NAMALWA (cell line): Measurements from ENCODE around the gene C1orf56.

Experiments used
- DNase-seq: peaks from one replicate; pipeline ENCODE4 v3.0.0-alpha.2; 2015; ENCODE audit warnings: low spot score

C1orf56 gene

GRCh38 chr1:151026460-151026859 is 21.1 kb upstream of the C1orf56 start:
- no peak for DNase-seq

DNA sequence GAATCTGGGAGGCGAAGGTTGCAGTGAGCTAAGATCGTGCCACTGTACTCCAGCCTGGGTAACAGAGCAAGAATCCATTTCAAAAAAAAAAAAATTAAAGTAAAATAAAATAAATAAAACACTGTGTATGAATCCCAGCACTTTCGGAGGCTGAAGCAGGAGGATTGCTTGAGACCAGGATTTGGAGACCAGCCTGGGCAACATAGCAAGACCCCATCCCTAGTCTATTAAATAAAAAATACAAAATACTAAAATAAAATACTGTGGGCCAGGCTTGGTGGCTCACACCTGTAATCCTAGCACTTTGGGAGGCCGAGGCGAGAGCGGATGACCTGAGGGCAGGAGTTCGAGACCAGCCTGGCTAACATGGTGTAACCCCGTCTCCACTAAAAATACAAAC is 15.4 kb upstream of the C1orf56 start:
- no peak for DNase-seq

DNA sequence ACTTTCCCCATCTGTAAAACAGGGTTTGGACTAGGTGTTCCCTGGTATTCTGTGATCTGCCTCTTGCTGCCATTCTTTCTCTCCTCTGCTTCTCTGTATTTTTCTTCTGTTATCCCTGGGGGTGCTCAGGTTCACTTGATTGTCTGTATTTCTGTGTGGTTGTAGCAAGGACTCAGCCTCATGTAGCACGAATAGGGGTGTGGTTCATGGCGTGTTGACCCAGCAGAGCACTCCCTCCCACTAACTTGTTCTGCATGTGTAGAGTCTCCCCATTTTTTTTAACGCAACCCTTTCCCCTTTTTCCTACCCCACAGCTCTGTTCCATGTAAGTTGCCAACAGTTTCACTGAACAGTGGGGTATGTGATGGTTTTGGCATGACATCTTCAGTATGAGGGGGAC is 12.4 kb upstream of the C1orf56 start:
- no peak for DNase-seq

DNA sequence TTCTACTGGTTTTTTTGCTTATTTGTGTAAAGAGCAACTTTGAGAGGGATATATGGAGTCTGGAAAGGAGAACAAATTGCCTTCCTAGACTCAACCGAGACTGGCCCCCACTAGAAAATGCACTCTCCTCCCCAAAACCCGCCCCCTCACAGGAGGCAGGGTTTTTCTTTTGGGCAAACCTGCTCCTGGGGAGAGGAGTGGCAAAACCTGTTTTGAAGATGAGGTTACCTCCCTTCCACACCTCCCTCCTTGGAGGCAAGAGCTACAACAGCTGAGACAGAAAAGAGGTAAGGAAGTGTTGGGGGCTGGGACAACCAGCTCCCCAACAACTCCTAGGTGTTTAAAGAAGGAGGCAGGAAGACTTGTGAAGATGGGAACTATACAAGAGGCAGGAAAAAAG is 11.2 kb upstream of the C1orf56 start, which contains the start of gene BNIPL:
Gene BNIPL, plus strand, starts transcription at position 231 of the 400 bp plus-strand sequence. Its CDS starts 140 bp downstream, at position 371.
- DNase-seq: no peak

- DNase-seq: no peak
Measured at GRCh38 chr1:151037032-151037431, 10.5 kb upstream of the C1orf56 start.

DNA sequence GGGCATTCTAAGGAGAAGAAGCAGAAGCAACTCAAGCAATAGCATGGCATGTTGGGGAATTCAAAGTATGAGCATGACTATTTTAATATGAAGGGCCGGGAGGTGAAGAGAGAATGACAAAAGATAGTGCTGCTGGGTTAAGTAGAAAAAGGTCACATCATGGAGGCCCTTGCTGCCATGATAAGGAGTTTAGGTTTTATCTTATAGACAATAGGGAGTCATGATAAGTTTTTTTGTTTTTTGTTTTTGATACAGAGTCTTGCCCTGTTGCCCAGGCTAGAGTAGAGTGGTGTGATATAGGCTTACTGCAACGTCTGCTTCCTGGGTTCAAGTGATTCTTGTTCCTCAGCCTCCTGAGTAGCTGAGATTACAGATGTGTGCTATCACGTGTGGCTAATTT is 8.0 kb upstream of the C1orf56 start:
- DNase-seq: no peak

DNA sequence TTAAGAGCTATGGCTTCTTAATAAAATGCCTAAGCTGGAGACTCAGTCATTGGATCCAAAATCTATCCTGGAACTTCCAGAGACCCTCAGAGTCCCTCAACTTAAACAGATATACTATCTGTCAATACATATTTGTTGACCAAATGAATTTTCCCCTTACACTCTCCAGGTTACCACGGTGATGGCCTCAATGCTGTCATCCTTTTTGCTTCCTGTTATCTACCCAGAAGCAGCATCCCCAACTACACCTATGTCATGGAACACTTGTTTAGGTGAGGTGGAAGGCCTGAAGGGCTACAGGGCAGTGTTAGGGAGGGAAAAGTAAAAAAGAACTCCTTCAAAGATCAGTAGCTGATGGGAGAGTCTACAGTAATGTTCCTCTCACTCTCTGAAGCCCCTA is 4.4 kb upstream of the C1orf56 start:
- DNase-seq: no peak

DNA sequence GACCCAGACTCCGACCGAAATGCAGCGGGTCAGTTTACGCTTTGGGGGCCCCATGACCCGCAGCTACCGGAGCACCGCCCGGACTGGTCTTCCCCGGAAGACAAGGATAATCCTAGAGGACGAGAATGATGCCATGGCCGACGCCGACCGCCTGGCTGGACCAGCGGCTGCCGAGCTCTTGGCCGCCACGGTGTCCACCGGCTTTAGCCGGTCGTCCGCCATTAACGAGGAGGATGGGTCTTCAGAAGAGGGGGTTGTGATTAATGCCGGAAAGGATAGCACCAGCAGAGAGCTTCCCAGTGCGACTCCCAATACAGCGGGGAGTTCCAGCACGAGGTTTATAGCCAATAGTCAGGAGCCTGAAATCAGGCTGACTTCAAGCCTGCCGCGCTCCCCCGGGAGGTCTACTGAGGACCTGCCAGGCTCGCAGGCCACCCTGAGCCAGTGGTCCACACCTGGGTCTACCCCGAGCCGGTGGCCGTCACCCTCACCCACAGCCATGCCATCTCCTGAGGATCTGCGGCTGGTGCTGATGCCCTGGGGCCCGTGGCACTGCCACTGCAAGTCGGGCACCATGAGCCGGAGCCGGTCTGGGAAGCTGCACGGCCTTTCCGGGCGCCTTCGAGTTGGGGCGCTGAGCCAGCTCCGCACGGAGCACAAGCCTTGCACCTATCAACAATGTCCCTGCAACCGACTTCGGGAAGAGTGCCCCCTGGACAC is 534 bp downstream of the C1orf56 start:
- peak; percentile 69 for DNase-seq

- DNase-seq: no peak
Measured at GRCh38 chr1:151048645-151049032, 1.1 kb downstream of the C1orf56 start.

DNA sequence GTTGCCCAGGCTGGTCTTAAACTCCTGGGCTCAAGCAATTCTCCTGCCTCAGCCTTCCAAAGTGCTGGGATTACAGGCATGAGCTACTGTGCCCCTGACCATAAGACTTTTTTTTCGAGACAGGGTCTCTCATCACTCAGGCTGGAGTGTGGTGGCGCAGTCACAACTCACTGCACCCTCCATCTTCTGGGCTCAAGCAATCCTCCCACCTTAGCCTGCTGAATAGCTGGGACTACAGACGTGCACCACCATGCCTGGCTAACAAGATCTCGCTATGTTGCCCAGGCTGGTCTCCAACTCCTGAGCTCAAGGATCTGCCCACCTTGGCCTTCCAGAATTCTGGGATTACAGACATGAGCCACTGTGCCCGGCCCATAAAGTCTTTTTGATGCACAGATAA is 1.9 kb downstream of the C1orf56 start:
- no peak for DNase-seq

DNA sequence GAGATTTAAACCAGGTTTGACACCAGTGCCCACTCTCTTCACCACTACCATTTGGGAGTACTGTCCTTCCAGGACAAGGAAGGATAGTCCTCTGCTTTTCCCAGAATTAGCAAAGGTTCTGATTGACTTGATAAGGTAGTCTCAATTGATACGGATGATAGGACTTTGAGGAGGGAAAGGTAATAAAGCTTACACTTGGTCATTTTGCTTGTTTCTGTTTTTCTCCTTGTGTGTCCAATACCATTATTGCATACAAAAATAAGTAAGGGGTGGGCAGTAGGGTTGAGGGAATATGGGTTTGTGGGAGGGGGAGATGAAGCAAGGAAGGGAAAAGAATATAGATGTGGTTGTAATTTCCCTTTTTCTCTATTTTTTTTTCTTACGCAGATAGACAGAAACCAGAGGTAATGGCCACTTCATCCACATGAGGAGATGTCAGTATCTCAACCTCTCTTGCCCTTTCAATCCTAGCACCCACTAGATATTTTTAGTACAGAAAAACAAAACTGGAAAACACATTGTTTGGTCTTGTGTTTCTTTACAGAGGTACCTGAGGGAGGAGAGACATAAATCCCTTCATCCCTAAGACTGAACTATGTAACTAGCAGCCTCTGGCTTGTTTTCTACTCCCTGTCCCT is 2.6 kb downstream of the C1orf56 start:
- no peak for DNase-seq

GRCh38 chr1:151051356-151052009 is 3.9 kb downstream of the C1orf56 start:
- DNase-seq: no peak

DNA sequence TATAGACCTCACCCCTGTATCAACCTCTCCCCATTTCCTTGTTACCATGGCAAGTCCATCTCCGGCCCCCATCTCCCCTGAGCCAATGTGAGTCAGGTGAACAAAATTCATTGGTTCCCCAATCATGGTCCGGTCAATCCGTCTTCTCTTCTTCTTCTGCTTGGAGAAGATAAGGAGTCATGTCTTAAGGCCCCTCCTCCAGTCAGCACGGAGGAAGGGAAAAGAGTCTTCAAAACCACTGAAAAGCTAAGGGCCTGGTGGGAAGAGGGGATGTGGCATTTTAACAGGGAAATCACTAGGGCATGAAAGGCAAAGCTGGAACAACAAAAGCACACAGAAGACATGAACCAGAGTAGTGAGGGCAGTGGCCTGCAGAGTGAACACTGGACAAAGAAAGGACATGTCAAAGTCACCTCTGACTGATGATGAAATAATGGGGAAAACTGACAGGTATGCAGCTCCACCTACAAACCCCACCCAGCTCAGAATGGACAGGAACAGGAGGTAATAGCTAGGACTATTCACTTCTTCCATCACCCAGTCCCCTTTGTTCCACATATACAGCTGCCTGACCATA is 7.5 kb downstream of the C1orf56 start:
- DNase-seq: no peak

DNA sequence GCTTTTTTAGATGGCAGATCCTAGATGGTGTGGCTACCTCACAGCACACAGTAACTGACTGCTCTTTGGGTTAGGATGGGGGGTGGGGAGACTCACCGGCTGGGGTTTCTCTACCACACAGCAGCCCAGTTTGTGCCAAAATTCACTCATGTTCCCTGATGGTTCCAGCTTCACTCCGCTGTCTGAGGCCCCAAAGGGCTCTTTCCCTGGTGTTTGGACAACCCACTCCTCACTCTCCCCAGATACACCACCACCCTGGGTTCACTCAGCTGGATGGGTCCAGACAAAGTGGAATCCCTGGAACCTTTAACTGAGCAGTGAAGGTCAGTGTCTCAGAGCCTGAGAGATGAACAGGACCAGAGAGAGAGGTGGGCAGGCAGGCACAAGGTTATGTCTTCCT is 8.0 kb downstream of the C1orf56 start:
- no peak for DNase-seq

GRCh38 chr1:151056149-151056548 is 8.6 kb downstream of the C1orf56 start:
- no peak for DNase-seq

- peak; percentile 47 for DNase-seq
Measured at GRCh38 chr1:151058692-151059091, 11.1 kb downstream of the C1orf56 start.

- DNase-seq: peak; percentile 97
Measured at GRCh38 chr1:151059109-151060006, 11.8 kb downstream of the C1orf56 start, which contains the start of gene CDC42SE1. Gene CDC42SE1, minus strand, starts transcription at chr1:151059622. Its CDS starts 3,892 bp downstream, at chr1:151055730.

- peak; percentile 74 for DNase-seq
Measured at GRCh38 chr1:151060007-151060656, 12.6 kb downstream of the C1orf56 start, which contains the start of gene MLLT11. Gene MLLT11, plus strand, starts transcription at chr1:151060397. Its CDS starts 6,828 bp downstream, at chr1:151067225.

GRCh38 chr1:151060657-151061421 is 13.3 kb downstream of the C1orf56 start:
- DNase-seq: no peak

DNA sequence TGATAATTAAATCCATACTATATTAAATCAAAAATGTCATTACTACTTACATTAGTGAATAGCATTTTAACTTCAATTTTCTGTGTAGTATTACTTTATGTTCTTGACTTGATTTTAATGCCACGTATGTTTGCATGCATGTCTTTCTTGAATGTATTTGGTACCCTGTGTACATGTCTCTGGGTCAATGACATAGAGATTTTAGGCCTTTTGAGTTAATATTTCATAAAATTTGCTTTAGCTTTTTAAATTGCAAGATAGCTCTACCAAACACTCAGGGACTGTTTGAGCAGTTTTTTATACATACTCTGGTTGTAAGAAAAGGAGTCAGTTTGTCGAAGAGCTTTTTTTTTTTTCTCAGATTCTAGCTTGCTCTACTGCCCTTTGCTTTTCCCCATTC is 14.2 kb downstream of the C1orf56 start:
- no peak for DNase-seq
